NCI-H128 (cell line): ENCODE measurements around the gene RARS2.

Experiments used
- DNase-seq: peaks from one replicate; lab custom pipeline; 2025; ENCODE audit not compliant: unreplicated experiment; lab: John Stamatoyannopoulos, UW

RARS2 gene

DNA sequence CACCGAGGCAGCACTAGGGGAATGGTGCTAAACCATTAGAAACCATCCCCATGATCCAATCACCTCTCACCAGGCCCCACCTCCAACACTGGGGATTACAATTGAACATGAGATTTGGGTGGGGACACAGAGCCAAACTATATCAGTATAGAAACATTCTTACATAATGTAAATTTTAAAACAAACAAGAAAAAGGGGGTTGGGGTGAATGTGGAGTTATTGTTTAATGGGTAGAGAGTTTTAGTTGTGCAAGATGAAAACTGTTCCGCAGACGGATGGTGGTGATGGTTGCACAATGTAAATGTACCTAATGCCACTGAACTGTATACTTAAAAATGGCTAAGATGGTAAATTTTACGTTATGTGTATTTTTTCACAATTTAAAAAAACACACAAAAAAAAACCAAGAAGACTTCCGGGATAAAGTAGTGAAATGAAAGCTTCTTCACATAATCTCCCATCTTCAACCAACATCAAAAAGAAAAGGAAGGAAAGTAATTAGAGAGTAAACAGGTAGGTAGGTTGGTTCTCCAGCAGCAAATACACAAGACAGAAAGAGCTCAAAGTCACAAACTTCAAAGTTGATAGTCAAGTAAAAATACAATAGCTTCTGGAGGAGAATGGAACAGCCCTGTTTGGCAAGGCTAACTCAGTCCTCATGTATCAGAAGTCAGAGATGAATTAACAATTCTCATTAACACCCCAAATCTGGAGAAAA, 16.3 kb downstream of the RARS2 start:
- DNase-seq: no peak

DNA sequence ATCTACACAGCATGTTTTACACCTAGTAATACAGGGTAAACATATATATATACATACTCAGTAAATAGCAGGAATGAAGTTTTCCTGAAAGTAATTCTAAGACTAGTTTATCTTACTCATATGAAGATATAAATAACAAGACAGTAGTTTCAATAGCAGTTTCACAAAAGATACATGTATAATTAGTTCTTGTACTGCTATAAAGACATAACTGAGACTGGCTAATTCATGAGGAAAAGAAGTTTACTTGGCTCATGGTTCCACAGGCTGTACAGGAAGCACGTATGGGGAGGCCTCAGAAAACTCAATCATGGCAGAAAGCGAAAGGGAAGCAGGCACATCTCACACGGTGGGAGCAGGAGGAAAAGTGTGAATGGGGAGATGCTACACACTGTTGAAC, 16.9 kb downstream of the RARS2 start:
- DNase-seq: no peak

DNA sequence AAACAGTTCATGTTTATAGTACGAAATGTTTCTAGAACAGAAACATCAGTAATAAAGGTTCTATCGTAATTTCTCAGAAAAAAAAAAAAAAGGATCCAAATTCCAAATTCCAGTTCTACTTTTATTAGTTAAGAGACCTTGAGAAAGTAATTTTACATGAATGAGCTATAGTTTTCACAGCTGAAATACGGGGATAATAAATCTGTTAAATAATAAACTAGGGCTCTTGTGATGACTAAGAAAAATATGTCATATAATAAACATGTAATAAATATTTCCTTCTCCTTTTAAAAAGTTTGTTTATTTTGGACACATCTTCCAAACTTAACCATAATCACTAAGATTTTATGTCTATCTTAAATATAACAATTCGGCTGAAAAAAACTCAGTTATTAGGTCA, 17.8 kb downstream of the RARS2 start:
- no peak for DNase-seq

DNA sequence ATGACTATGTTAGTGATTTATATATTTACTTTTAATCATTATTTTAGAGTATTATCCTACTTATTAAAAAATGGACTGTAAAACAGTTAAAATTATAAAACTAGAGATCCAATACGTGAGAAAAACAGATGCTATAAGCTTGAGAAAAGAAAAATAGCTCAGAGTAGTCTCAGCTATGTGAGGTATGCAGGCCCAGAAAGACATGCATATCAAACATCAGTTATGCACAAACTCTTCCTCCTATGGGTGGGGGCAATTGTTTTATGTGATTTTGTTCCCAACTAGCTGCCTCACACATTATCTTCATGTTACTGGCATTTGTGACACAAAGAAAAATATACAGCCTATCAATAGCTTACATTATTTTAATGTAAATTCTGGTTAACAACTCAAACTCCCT, 28.8 kb downstream of the RARS2 start:
- no peak for DNase-seq

DNA sequence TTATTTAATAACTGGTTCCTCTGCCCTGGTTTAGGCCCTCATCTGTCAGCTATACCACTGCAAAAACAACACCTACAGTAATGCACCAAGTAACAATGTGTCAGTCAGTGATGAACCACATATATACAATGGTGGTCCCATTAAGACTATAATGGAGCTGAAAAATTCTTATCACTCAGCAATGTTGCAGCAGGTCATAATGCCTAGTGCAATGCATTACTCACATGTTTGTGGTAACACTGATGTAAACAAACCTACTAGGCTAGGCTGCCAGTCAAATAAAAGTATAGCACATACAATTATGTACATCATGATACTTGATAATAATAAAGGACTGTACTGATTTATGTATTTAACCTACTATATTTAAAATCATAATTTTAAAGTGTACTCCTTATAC, 31.3 kb downstream of the RARS2 start:
- no peak for DNase-seq

DNA sequence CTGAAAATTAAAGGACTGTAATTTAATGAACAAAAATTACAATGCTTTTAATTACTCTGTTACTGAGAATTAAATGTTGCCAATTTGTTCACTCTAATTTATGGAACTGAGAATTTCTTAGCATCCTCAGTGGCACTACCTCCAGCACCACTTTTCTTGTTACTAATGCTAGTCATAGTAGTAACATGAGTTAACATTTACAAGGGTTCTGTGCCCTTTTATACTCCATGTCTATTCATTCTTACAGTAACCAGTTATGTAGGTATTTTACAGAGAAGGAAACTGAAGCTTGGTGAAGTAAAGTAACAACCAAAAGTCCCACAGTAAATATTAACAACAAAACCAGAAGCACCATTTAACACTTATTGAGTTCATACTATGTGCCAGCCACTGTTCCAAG, 34.3 kb downstream of the RARS2 start:
- DNase-seq: no peak

DNA sequence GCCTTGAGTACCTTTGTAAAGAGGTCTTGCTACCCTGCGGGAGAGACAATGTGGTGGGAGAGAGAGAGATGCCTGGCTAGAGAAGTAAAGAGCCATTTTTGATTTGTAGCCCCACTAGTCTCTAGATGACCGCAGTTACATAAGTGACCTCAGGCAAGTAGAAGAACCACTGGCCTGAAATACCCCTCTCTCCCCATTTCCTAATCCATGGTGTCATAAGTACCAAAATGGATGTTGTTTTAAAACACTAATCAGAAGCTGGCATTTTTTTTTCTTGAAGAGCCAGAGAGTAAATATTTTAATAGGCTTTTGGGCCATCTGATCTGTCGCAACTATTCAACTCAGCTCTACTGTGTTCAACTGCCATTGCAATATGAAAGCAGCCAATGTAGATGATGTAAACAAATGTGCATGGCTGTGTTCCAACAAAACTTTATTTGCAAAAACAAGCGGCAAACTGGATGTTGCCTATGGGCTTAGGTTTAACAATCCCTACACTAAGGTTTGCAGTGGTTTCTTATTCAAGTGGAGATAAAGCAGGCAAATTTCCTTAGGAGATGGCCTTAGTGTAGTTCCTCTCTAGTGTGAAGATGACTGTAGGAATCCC, 36.5 kb downstream of the RARS2 start:
- DNase-seq: no peak

DNA sequence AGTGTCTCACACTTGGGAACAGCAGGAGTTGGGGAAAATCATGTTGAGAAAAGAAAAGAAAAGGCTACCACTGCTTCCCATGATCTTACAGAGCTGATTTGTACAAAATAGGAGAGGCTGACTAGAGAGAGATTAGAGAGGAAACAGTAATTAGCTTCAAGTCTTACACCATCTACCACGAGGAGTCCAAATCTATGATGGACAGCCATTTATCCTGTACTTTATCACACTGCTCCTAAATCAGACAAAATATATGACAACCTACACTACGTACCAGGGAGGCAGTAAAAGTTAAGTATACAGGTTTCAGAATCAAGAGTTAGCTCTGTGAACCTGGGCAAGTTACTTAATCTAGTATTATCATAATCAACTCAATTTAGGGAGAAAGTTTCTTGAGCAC, 38.0 kb downstream of the RARS2 start:
- no peak for DNase-seq

DNA sequence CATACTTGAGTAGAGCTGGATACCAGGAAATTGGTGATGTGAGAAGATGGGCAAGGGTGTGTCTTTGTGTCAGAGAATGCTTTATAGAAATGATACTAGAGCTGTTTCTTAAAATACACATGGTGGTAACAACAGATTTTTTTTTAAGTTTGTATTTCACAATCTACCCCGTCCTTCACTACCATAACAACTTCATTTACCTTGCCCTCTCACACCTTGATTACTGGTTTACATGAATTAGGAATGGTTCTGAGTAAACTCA, 45.4 kb downstream of the RARS2 start:
- no peak for DNase-seq

DNA sequence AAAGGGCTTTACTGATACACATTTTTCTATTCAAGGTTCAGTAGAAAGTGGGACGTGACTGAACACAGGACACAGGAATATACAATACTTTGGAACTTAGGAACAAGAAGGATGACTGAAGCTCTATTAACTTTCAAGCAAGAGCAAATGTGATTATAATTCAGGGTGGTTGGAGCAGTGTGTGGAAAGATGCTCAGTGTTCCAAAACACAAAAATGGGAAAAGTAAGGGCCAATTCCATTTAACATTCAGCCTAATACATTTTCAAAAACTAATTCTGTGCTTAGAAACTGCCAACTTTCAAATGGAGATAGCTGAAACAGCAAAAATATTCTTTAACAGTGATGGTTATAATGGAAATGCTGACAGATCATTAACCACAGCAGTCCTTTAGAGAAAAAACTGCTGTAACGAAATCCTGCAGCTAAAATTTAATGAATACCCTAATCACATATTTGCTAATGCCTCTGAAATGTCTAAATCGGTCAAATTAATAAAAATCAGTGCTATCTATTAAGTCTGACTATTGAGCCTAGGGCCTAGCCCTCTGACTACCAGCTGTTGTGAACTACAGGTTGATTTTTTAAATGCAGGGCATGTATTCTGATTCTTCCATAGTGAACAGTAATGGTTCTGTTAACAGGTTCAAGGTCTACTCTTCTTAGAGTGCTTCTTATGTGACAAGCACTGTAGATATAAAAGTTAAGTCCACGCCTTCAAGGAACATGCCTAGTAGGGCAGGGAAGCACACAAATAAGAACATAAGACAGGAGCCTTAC, 45.9 kb downstream of the RARS2 start:
- no peak for DNase-seq

DNA sequence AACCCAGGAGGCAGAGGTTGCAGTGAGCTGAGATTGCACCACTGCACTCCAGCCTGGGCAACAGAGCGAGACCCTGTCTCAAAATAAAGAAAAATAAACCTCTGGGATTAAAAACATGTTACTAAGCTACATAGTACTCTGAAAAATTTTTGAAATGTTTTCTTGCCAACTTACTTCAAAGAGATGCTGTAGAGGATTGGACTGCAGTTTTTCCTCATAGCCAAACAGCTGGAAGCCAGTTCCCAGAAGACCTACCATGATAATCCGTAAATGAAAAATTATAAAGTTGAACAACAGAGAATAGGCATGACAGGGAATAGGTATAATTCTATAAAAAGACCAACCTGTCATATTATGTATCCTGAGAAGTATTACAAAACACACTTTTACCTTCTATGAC, 48.0 kb downstream of the RARS2 start:
- DNase-seq: no peak

DNA sequence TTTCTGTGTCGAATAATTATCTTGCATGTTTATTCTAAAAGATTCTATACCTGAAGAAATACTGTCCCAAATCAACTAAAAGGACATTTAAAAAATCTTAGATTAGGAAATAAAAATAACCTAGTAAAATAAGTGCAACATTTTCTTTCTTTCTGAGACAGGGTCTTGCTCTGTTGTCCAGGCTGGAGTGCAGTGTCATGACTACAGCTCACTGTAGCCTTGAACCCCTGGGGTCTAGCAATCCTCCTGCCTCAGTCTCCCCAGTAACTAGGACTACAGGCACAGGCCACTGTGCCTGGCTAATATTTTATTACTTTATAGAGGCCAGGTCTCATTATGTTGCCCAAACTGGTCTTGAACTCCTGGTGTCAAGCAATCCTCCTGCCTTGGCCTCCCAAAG, 48.7 kb downstream of the RARS2 start:
- no peak for DNase-seq

DNA sequence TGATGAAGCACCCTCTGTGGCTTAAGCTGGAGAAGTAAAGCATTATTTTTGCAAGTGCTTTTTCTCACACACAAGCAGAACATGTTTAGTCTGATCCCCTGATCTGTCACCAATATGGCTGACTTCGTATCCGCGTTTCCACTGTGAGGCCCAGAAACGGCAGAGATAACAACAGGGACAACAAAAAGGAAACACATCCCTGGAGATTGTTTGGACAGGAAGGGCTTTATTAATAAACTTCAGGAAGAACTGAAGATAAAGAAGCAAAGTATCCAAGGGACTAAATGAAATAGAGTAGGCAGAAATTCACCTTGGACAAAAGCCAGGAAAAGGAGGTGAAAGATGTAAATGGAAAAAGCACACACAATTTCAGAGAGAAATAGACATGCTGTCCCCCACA, 49.2 kb downstream of the RARS2 start:
- DNase-seq: no peak

DNA sequence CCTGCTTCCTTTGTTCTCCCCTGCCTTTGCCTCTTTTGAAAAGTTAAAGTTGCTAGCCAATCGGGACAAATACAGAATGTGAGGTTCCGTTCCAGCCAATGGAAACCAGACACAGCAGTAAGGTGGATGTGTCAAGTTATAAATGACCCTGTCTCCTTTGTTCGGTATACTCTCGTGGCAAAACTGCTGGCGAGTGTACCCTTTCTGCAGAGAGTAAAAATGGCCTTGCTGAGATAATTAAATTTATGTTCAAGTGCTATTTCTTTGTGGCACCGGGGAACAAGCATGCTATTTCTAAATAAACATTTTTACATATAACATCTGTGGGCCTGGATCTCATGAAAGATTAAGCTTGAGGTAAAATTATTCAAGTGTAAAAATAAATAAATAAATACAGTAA, 50.2 kb downstream of the RARS2 start:
- DNase-seq: no peak

DNA sequence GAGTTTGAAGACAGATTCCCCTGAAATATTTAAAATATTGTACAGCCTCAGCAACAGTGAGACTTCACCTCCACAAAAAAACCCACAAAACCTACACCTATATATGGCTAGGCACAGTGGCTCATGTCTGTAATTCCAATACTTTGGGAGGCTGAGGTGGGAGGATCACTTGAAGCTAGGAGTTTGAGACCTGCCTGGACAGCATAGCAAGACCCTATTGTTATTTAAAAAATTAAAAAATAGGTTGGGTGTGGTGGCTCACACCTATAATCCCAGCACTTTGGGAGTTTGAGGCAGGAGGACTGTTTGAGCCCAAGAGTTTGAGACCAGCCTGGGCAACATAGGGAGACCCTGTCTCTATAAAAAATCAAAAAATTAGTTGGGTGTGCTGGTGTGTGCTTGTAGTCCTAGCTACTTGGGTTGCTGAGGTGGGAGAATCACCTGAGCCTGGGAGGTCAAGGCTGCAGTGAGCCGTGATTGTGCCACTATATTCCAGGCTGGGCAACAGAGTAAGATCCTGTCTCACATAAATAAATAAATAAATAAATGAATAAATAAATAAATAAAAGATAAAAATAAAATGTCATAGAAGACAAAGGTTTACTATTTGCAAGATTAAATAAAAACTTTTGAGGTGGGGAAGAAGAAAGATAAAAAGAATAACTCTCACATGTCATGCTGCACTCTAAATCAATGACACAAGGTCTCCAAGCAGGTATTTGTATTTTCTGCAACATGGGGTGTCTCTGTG, 51.1 kb downstream of the RARS2 start:
- no peak for DNase-seq

DNA sequence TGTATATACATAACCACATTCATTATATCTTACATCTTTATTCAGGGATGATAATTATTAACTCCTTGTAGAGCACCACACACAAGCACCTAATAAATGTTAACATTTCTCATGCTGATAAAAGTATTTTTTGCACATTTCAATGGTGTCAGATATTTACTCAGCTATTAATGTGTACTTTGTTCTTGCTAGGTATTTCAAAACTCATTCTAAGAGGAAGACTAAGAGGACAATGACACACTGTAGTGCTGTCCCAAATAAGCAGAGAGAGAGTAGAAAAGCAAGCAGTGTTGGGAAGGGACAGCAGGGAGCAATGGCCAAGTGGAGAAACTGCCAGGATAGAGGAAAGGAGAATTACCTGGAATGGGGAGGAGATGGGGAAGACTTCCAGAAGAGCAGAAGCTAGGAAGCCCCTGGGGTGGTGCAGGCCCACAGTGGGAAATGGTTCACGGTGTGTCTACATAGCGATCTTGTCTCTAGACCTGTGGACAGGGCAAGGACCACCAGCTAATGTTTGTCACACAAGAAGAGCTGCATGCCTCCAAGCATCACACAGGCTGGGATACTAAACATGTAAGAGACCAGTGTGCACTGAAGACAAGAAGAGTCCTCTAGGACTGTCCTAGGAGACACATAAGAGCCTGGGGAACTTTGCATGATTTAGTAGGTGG, 55.3 kb downstream of the RARS2 start:
- no peak for DNase-seq

DNA sequence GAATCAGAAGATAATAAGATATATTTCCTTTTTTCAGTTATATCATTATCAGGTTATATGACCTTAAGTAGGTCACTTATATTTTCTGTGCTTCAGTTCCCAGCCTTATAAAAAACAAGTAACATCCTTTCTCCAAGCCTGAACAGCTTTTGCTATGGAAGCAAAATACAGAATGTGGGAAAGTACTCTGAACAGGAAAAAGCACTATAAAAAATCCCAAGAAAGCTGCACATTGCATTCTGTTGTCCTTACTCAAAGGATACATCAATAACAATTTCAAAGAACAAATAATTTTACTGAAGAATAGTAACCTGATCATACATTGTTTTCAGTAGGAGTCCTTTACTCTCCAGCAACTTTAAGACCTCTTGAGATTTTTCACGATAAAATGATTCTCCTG, 60.6 kb downstream of the RARS2 start:
- no peak for DNase-seq

DNA sequence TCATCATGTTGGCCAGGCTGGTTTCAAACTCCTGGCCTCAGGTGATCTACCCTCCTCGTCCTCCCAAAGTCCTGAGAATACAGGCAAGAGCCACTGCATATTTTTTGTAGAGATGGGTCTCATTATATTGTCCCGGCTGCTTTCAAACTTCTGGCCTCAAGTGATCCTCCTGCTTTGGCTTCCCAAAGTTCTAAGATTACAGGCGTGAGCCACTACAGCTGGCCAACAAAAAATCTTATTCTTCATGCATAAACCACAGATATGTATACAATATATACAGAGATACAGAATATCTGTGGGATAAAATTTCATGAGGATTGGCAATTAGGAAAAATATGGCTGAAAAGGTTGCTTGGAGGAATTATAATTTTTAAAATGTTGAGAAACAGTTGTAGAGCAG, 67.1 kb downstream of the RARS2 start:
- DNase-seq: no peak

DNA sequence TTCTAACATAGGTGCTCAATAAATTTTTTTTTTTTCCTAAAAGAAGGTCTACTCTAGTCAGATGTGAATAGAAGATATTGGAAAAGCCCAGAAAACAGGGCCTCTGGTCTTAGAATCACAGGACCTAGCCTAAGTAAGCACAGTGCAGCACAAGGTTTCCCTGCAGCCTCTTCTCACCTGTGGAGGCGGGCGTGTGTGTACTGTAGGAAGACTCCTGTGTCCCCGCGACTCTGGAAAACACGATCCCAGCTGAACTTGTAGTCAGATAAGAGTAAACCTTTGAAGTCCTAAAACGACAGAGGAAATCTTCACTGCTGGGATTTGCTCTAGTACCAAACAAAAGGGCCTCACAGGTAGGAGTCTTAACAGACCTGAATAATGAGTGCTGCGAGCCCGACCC, 71.3 kb downstream of the RARS2 start:
- no peak for DNase-seq

DNA sequence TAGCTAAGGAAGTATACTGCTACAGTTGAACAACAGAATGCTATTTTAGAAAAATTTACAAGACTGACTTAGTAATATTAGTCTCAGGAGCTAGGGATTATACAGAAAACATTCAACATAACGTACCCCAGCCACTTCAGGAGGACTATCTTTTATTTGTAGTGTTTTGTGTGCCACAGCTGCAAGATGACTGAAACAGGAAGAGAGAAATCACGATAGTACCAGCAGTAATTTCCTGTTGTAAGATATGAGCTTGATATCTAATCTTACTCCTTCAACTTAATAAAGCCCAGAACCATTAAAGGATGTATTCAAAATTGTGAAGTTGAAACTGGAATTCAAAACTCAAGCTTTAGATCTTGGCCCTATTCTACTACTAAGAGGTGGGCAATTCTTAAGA, 75.0 kb downstream of the RARS2 start:
- no peak for DNase-seq

DNA sequence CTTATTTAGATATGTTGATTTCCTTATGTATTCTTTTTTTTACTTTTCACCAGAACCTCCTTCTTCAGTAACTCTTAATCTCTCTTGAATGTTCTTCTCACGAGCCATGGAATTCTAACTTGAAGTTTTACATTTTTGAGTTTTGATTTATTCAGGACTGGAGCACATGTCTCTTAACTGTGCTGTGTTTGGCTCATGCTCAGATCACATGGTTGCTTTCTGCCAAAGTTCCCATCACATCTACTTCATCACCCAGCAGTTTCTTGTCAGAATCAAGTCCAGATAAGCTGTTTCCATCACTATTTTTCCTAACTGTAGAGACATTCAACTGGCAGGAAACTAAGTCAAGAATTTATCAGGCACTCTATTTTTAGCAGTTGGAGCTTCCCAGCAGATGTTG, 85.3 kb downstream of the RARS2 start:
- no peak for DNase-seq
